ENCODE results near the gene NCKIPSD. TPM values are rescaled to one million over a fixed set of nuclear protein-coding genes. Genes with fewer than 3 reads are reported as not detected.
"Not testable (repeated sequence)": the region's sequence is repeated elsewhere in the genome, so short reads cannot be mapped to it uniquely, and the experiment has no call there.

Gene NCKIPSD
- total RNA-seq: 45.9 TPM

DNA sequence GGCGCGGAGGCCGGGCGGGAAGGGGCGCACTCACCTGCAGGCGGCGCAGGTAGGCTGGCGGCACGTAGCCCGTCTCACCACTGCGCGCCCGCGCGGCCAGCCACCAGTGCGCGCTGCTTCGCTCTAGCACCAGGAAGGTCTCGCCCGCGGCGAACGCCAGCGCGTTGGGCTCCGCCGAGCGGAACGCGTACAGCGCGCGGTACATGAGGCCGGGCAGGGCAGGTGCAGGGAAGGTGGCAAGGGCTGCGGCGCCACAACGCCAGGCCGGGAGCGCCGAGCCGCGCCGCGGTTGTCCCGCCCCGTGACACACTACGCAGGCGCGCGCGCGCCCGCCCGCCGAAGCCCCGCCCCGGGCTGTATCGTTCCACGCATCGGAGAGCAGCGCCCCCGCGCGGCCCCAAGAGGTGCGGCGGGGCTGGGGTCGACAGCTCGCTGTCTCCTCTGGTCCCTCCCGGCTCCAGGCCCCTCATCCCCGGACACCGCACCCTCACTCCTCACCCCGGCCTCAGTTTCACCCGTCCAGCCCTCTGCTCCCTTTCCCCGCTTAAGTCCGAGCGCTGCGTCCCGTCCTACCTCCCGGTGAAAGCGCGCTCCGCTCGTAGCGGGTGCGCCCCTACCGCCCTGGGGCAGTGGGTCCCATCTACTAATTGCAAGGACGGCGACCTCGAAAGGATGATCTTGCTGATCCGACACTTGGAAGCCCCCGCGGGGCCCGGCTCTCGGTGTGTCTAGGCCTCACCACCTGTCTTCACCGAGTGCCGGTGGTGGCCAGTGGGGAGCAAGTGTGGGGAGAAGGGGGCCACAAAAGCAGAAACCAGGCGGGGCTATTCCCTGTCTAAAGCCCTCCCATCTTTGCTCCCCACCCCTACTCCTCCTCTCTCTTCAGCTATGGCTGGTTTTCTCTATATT, at the start of gene NCKIPSD:
Gene NCKIPSD, minus strand, starts transcription at position 313 of the 909 bp plus-strand sequence. Its CDS starts 108 bp downstream, at position 205.
- Histone ChIP-seq H3K27me3 (no peaks in the 10 kb centered on the region), H3K4me3 (peak within 1 kb of the TSS; percentile 90), H3K27ac (peak within 1 kb of the TSS; percentile 91), H3K4me1 (peaks cover 33% of the 10 kb centered on the region), H3K36me3 (peaks cover 0 to 41% of the 10 kb centered on the region in 2 donors), H3K9me3 (no peaks in the 10 kb centered on the region)
- TF ChIP-seq POLR2A (IDR thresholded peaks at IDR 0.05): peak in 1 of 2 donors; percentile 72
- peak in 1 of 2 donors; percentile 71 for TF ChIP-seq POLR2AphosphoS5 (IDR thresholded peaks at IDR 0.05; ENCODE audit: insufficient read depth in 1 of 2, low read depth in 1 of 2)
- TF ChIP-seq, protein P1, sequence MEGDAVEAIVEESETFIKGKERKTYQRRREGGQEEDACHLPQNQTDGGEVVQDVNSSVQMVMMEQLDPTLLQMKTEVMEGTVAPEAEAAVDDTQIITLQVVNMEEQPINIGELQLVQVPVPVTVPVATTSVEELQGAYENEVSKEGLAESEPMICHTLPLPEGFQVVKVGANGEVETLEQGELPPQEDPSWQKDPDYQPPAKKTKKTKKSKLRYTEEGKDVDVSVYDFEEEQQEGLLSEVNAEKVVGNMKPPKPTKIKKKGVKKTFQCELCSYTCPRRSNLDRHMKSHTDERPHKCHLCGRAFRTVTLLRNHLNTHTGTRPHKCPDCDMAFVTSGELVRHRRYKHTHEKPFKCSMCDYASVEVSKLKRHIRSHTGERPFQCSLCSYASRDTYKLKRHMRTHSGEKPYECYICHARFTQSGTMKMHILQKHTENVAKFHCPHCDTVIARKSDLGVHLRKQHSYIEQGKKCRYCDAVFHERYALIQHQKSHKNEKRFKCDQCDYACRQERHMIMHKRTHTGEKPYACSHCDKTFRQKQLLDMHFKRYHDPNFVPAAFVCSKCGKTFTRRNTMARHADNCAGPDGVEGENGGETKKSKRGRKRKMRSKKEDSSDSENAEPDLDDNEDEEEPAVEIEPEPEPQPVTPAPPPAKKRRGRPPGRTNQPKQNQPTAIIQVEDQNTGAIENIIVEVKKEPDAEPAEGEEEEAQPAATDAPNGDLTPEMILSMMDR (IDR thresholded peaks at IDR 0.05): peak; percentile 77 to 97 (median 81)
- intact Hi-C loops (cut with DNase I): no loop called here
- DNase-seq (ENCODE audit: extremely low spot score in 2 of 2): no peak

GRCh38 chr3:48735075-48735767, 49.5 kb upstream of the NCKIPSD start:
- Histone ChIP-seq H3K4me1 (peaks cover 45% of the 10 kb centered on the region), H3K27ac (peak overlapping the region; percentile 6)
- DNase-seq (ENCODE audit: extremely low spot score in 2 of 2); H3K27me3 ChIP-seq; H3K4me3 ChIP-seq; H3K9me3 ChIP-seq; H3K36me3 ChIP-seq; intact Hi-C loops (cut with DNase I): not testable (repeated sequence)
- TF ChIP-seq POLR2AphosphoS5 (IDR thresholded peaks at IDR 0.05; ENCODE audit: insufficient read depth in 1 of 2, low read depth in 1 of 2): peak in 1 of 2 donors; percentile 49

DNA sequence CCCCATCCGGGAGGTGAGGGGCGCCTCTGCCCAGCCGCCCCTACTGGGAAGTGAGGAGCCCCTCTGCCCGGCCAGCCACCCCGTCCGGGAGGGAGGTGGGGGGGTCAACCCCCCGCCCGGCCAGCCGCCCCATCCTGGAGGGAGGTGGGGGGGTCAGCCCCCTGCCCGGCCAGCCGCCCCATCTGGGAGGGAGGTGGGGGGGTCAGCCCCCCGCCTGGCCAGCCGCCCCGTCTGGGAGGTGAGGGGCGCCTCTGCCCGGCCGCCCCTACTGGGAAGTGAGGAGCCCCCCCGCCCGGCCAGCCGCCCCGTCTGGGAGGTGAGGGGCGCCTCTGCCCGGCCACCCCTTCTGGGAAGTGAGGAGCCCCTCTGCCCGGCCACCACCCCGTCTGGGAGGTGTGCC, 48.8 kb upstream of the NCKIPSD start:
- H3K9me3 ChIP-seq: not testable (repeated sequence)

GRCh38 chr3:48733752-48734518, 48.2 kb upstream of the NCKIPSD start:
- intact Hi-C loops (cut with DNase I); H3K27me3 ChIP-seq; H3K9me3 ChIP-seq; DNase-seq (ENCODE audit: extremely low spot score in 2 of 2); H3K36me3 ChIP-seq; H3K27ac ChIP-seq; H3K4me3 ChIP-seq: not testable (repeated sequence)
- peaks cover 33% of the 10 kb centered on the region for H3K4me1 ChIP-seq

More for the DNA sequence above, 48.8 kb upstream of the NCKIPSD start:
- H3K27me3 ChIP-seq; H3K27ac ChIP-seq; H3K36me3 ChIP-seq; DNase-seq (ENCODE audit: extremely low spot score in 2 of 2); intact Hi-C loops (cut with DNase I): not testable (repeated sequence)
- Histone ChIP-seq H3K4me3 (peak overlapping the region in 1 of 2 donors; percentile 16), H3K4me1 (peaks cover 39% of the 10 kb centered on the region)

DNA sequence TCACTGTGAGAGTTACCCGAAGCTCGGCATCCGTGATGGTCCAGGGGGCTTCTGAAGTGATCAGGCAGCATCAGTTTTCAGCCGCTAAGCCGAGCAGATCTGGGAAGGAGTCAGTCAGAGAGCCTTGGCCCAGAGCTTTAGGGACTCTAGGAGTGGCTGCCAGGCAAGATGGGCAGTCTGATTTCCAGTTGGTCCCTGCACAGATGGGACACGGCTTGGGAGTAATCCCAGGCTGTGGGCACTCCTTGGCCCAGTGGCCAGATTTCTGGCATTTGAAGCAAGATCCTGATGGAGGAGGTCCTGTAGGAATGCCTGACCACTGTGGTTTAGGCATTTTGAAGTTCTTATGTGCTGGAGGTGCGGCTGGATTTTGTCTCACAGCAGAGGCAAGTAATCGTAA, 41.8 kb upstream of the NCKIPSD start:
- Histone ChIP-seq H3K27ac (no peak overlapping the region), H3K27me3 (no peaks in the 10 kb centered on the region), H3K4me3 (no peak overlapping the region), H3K4me1 (no peaks in the 10 kb centered on the region), H3K9me3 (no peaks in the 10 kb centered on the region), H3K36me3 (no peaks in the 10 kb centered on the region)
- DNase-seq (ENCODE audit: extremely low spot score in 2 of 2): no peak
- TF ChIP-seq POLR2A (IDR thresholded peaks at IDR 0.05) (no peak), POLR2AphosphoS5 (IDR thresholded peaks at IDR 0.05; ENCODE audit: insufficient read depth in 1 of 2, low read depth in 1 of 2) (no peak)
- intact Hi-C loops (cut with DNase I): no loop called here

GRCh38 chr3:48725185-48725855, 39.6 kb upstream of the NCKIPSD start:
- DNase-seq (ENCODE audit: extremely low spot score in 2 of 2); H3K27me3 ChIP-seq; H3K9me3 ChIP-seq; H3K4me3 ChIP-seq; intact Hi-C loops (cut with DNase I); H3K27ac ChIP-seq; H3K4me1 ChIP-seq; H3K36me3 ChIP-seq: not testable (repeated sequence)

DNA sequence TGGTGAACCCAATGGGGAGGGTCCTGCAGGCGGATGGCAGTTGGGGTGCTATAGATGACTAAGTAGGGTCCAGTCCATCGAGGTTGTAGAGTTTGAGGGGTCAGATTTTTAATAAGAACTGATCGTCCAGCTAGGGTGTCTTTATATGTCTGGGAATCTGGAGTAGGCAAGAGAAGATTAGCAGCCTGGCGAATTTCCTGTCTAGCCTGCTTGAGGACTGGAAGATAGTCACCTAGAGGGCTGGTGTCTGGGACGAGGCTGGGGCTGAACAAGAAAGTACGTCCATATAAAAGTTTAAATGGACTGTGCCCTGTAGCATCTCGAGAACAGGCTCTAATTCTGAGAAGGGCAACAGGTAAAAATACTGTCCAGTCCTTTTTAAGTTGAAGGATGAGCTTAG, 38.0 kb upstream of the NCKIPSD start:
- Histone ChIP-seq H3K27ac (no peak overlapping the region), H3K9me3 (no peaks in the 10 kb centered on the region), H3K4me1 (no peaks in the 10 kb centered on the region), H3K4me3 (no peak overlapping the region), H3K36me3 (no peaks in the 10 kb centered on the region), H3K27me3 (no peaks in the 10 kb centered on the region)
- intact Hi-C loops (cut with DNase I): no loop called here
- no peak for DNase-seq (ENCODE audit: extremely low spot score in 2 of 2)
- TF ChIP-seq POLR2A (IDR thresholded peaks at IDR 0.05): no peak
- TF ChIP-seq, protein P1 (IDR thresholded peaks at IDR 0.05): no peak

DNA sequence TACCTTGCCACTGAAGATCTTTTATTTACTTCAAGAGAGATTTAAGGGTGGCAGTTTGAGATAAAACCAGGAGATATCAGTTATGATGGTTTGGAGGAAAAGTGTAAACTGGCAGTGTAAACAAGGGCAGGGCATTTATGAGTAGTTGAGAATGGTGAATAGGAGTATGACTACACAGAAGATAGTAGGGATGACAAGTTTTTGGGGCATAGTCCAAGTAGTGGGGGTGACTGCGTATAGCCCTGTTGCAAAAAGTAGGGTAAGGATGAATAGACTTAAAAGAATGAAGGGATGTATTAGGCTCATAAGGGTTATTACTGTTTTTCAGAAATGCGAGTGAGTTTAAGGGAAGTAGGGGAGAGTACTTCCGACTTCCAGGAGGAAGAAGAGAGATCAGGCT, 37.6 kb upstream of the NCKIPSD start:
- H3K27me3 ChIP-seq; H3K9me3 ChIP-seq; DNase-seq (ENCODE audit: extremely low spot score in 2 of 2); H3K4me1 ChIP-seq; intact Hi-C loops (cut with DNase I); H3K4me3 ChIP-seq; H3K27ac ChIP-seq; H3K36me3 ChIP-seq: not testable (repeated sequence)
